ENCODE results near the gene MCOLN3. TPM values are rescaled to one million over a fixed set of nuclear protein-coding genes. Genes with fewer than 3 reads are reported as not detected.

Gene MCOLN3
- total RNA-seq, 4 donors from 2014 or later: 1.1 to 5.0 (median 3.7) TPM

GRCh38 chr1:84975035-84975434 is 73.3 kb downstream of the MCOLN3 start:
- H3K4me3 ChIP-seq (ENCODE audit: low read depth, poor library complexity, severe bottlenecking): no peak overlapping the region
- 25 to 56% methylated on average over 2 of the region's 2 CpGs for WGBS, 2 donors
- intact Hi-C loops (cut with DNase I; ENCODE audit: low total_unique reads): no loop called here
- TF ChIP-seq CTCF (IDR thresholded peaks at IDR 0.05) (no peak), POLR2A (IDR thresholded peaks at IDR 0.05) (no peak)
- DNase-seq (ENCODE audit: low spot score in 2 of 2): no peak

DNA sequence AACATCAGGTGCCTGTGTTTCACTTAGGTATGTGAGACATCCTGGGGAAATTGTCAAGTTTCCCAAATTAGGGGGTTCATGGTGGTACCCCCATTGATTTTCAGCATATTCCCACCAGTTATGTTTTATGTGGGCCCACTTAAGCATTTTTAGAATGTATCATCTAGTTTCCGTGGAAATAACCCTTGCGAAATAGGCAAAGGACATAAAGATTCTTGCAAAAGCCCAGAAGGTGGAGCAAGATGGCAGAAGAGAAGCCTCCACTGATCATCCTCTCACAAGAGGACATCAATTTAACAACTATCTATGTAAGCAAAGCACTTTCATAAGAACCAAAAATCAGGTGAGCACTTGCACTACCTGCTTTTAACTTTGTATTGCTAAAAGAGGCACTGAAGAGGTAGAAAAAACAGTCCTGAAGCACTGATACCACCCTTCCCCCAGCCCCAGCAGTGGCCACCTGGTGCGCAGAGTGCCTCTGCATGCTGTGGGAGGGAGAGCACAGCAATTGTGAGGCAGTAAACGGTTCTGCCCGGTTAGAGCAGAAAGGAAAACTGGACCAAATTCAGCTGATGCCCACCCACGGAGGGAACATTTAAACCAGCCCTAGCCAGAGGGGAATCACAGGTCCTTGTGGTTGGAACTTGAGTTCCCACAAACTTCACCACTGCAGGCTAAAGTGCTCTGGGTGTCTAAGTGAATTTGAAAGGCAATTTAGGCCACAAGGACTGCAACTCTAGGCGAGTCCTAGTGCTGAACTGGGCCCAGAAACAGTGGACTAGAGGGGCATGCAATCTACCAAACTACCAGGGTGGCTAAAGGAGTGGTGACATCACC is 74.6 kb downstream of the MCOLN3 start:
- WGBS, 2 donors: 71 to 75% methylated on average over 7 of the region's 7 CpGs
- intact Hi-C loops (cut with DNase I; ENCODE audit: low total_unique reads): no loop called here

GRCh38 chr1:84972377-84972987 is 75.8 kb downstream of the MCOLN3 start:
- WGBS, 2 donors: 68 to 73% methylated on average over 1 of the region's 1 CpG
- TF ChIP-seq POLR2A (IDR thresholded peaks at IDR 0.05) (no peak), CTCF (IDR thresholded peaks at IDR 0.05) (no peak)

More for the DNA sequence above, 74.6 kb downstream of the MCOLN3 start:
- TF ChIP-seq POLR2A (IDR thresholded peaks at IDR 0.05) (no peak), CTCF (IDR thresholded peaks at IDR 0.05) (no peak)
- no peak overlapping the region for H3K4me3 ChIP-seq (ENCODE audit: low read depth, poor library complexity, severe bottlenecking)
- DNase-seq (ENCODE audit: low spot score in 2 of 2): no peak

GRCh38 chr1:84971957-84972356 is 76.3 kb downstream of the MCOLN3 start:
- 82 to 89% methylated on average over 2 of the region's 2 CpGs for WGBS, 2 donors

More at GRCh38 chr1:84972377-84972987, 75.8 kb downstream of the MCOLN3 start:
- no peak overlapping the region for H3K4me3 ChIP-seq (ENCODE audit: low read depth, poor library complexity, severe bottlenecking)
- DNase-seq (ENCODE audit: low spot score in 2 of 2): no peak
- intact Hi-C loops (cut with DNase I; ENCODE audit: low total_unique reads): no loop called here

GRCh38 chr1:84969489-84970250 is 78.6 kb downstream of the MCOLN3 start:
- H3K4me3 ChIP-seq (ENCODE audit: low read depth, poor library complexity, severe bottlenecking): no peak overlapping the region
- WGBS, 2 donors: 88 to 90% methylated on average over 7 of the region's 7 CpGs
- TF ChIP-seq CTCF (IDR thresholded peaks at IDR 0.05) (no peak), POLR2A (IDR thresholded peaks at IDR 0.05) (no peak)
- no peak for DNase-seq (ENCODE audit: low spot score in 2 of 2)
- intact Hi-C loops (cut with DNase I; ENCODE audit: low total_unique reads): no loop called here

More at GRCh38 chr1:84971957-84972356, 76.3 kb downstream of the MCOLN3 start:
- intact Hi-C loops (cut with DNase I; ENCODE audit: low total_unique reads): no loop called here
- no peak for TF ChIP-seq CTCF (IDR thresholded peaks at IDR 0.05)
- TF ChIP-seq POLR2A (IDR thresholded peaks at IDR 0.05): no peak
- H3K4me3 ChIP-seq (ENCODE audit: low read depth, poor library complexity, severe bottlenecking): no peak overlapping the region
- no peak for DNase-seq (ENCODE audit: low spot score in 2 of 2)
